SK-N-SH treated with all-trans-retinoic acid at 6 μM for 48 hours (cell line): ENCODE results near the gene ADGRB3.

Experiments used
- SNAI2 ChIP-seq: fragments of 250-450 bp; sonication (Bioruptor Pico); IDR thresholded peaks from 2 replicates; pipeline ENCODE4 v1.5.0; 2020; ENCODE audit warnings: mild to moderate bottlenecking, moderate library complexity
- TSHZ2 ChIP-seq: fragments of 250-450 bp; sonication (Bioruptor Pico); IDR thresholded peaks from 2 replicates; pipeline ENCODE4 v1.5.0; 2020; ENCODE audit warnings: mild to moderate bottlenecking, moderate library complexity
- ZFP30 ChIP-seq: fragments of 450-650 bp; formaldehyde crosslinking; IDR thresholded peaks from 2 replicates; pipeline ENCODE4 v1.5.0; 2022; ENCODE audit warnings: mild to moderate bottlenecking, moderate library complexity
- ZNF70 ChIP-seq: fragments of 450-650 bp; formaldehyde crosslinking; IDR thresholded peaks from 2 replicates; pipeline ENCODE4 v1.5.0; 2020; ENCODE audit warnings: mild to moderate bottlenecking, moderate library complexity

DNA sequence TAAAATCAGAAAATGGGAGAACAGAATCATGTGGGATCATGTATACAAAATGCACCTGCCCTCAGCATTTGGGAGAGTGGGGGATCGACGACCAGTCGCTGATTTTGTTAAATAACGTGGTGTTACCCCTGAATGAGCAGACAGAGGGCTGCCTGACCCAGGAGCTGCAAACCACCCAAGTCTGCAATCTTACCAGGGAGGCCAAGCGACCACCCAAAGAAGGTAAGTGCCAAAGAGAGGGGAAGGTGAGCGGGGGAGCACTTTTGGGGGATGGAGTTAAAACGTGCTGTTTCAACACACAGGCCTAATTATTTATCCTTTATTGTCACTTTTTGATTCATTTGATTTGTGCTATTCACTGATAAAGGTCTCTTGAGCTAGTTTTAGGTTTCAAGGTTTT, 4.1 kb downstream of the ADGRB3 start:
- TF ChIP-seq ZFP30 = no peak
- TF ChIP-seq TSHZ2 = no peak
- TF ChIP-seq SNAI2 = no peak
- no peak for TF ChIP-seq ZNF70 (CRISPR knock-in tag)
